Occipital lobe (tissue), 2 donors: Measurements from ENCODE around the gene NXPH1. TPM values are rescaled to one million over a fixed set of nuclear protein-coding genes. Genes with fewer than 3 reads are reported as not detected.

Source experiments
- DNase-seq: peaks from one replicate; lab custom pipeline; 2025; lab: John Stamatoyannopoulos, UW
- total RNA-seq: library from RNA; depleted of rRNA; stranded (reverse); fragments of >200 nt; gene quantifications from one replicate; pipeline ENCODE4 v1.2.3, GENCODE V29; 2014

Gene NXPH1
- total RNA-seq = 47.4 TPM

- DNase-seq = no peak
These were observed at the start of gene NXPH1 for GRCh38 chr7:8433477-8434289. TSS of gene NXPH1 (plus strand) at chr7:8433609.

GRCh38 chr7:8384901-8385300 lies 48.5 kb upstream of the NXPH1 start:
- no peak for DNase-seq

- no peak for DNase-seq
These were observed 46.4 kb upstream of the NXPH1 start for GRCh38 chr7:8386926-8387550.

- DNase-seq = peak; percentile 43
These were observed 45.7 kb upstream of the NXPH1 start for GRCh38 chr7:8387551-8388256.

GRCh38 chr7:8388257-8388625 lies 45.2 kb upstream of the NXPH1 start:
- DNase-seq = no peak

- peak; percentile 30 for DNase-seq
These were observed 43.7 kb upstream of the NXPH1 start for GRCh38 chr7:8389593-8390261.

GRCh38 chr7:8390262-8390626 lies 43.2 kb upstream of the NXPH1 start:
- DNase-seq = no peak

- DNase-seq = no peak
These were observed 41.9 kb upstream of the NXPH1 start for GRCh38 chr7:8391353-8392062.

GRCh38 chr7:8396294-8396693 lies 37.1 kb upstream of the NXPH1 start:
- DNase-seq = no peak

- DNase-seq = no peak
These were observed 24.5 kb upstream of the NXPH1 start for GRCh38 chr7:8408871-8409270.

GRCh38 chr7:8411103-8411502 lies 22.3 kb upstream of the NXPH1 start:
- no peak for DNase-seq

- no peak for DNase-seq
These were observed 19.8 kb upstream of the NXPH1 start for GRCh38 chr7:8413600-8413999.

GRCh38 chr7:8418629-8419245 lies 14.7 kb upstream of the NXPH1 start:
- no peak for DNase-seq

GRCh38 chr7:8422177-8422576 lies 11.2 kb upstream of the NXPH1 start:
- DNase-seq = no peak

- DNase-seq = no peak
These were observed 10.4 kb upstream of the NXPH1 start for GRCh38 chr7:8423057-8423456.

- no peak for DNase-seq
These were observed 8.2 kb upstream of the NXPH1 start for GRCh38 chr7:8425223-8425622.

GRCh38 chr7:8430643-8431042 lies 2.8 kb upstream of the NXPH1 start:
- no peak for DNase-seq

- DNase-seq = no peak
These were observed 1.0 kb downstream of the NXPH1 start for GRCh38 chr7:8434290-8435002.

- DNase-seq = no peak
These were observed 1.7 kb downstream of the NXPH1 start for GRCh38 chr7:8435095-8435494.
